ENCODE results near the gene OTOF. TPM values are rescaled to one million over a fixed set of nuclear protein-coding genes. Genes with fewer than 3 reads are reported as not detected.

The OTOF gene
- total RNA-seq, 4 donors from 2014 or later, result 0.49 to 0.89 TPM; not detected in 2

- DNase-seq (ENCODE audit: low spot score in 2 of 2), result peak in 1 of 2 donors; percentile 71
- intact Hi-C loops (cut with DNase I; ENCODE audit: low total_unique reads), result no loop called here
These were observed 20.1 kb downstream of the OTOF start for GRCh38 chr2:26457695-26458364.

GRCh38 chr2:26457251-26457666, 20.7 kb downstream of the OTOF start:
- WGBS, 2 donors, result 72 to 79% methylated on average over 11 of the region's 11 CpGs
- peak in 1 of 2 donors; percentile 76 for DNase-seq (ENCODE audit: low spot score in 2 of 2)
- no peak overlapping the region for H3K4me3 ChIP-seq (ENCODE audit: low read depth, poor library complexity, severe bottlenecking)
- TF ChIP-seq CTCF (IDR thresholded peaks at IDR 0.05) (no peak), POLR2A (IDR thresholded peaks at IDR 0.05) (no peak)
- intact Hi-C loops (cut with DNase I; ENCODE audit: low total_unique reads), result no loop called here

More at GRCh38 chr2:26457695-26458364, 20.1 kb downstream of the OTOF start:
- no peak overlapping the region for H3K4me3 ChIP-seq (ENCODE audit: low read depth, poor library complexity, severe bottlenecking)
- WGBS, 2 donors, result 85 to 90% methylated on average over 17 to 18 of the region's 19 CpGs
- TF ChIP-seq POLR2A (IDR thresholded peaks at IDR 0.05) (no peak), CTCF (IDR thresholded peaks at IDR 0.05) (no peak)

GRCh38 chr2:26456440-26457250, 21.3 kb downstream of the OTOF start:
- peak in 1 of 2 donors; percentile 57 for DNase-seq (ENCODE audit: low spot score in 2 of 2)
- WGBS, 2 donors, result 95 to 97% methylated on average over 10 of the region's 10 CpGs
- intact Hi-C loops (cut with DNase I; ENCODE audit: low total_unique reads), result no loop called here

GRCh38 chr2:26455670-26456439, 22.1 kb downstream of the OTOF start:
- DNase-seq (ENCODE audit: low spot score in 2 of 2), result peak in 1 of 2 donors; percentile 78
- no peak overlapping the region for H3K4me3 ChIP-seq (ENCODE audit: low read depth, poor library complexity, severe bottlenecking)
- intact Hi-C loops (cut with DNase I; ENCODE audit: low total_unique reads), result no loop called here
- 78 to 81% methylated on average over 17 of the region's 18 CpGs for WGBS, 2 donors
- TF ChIP-seq CTCF (IDR thresholded peaks at IDR 0.05) (no peak), POLR2A (IDR thresholded peaks at IDR 0.05) (no peak)

More at GRCh38 chr2:26456440-26457250, 21.3 kb downstream of the OTOF start:
- no peak overlapping the region for H3K4me3 ChIP-seq (ENCODE audit: low read depth, poor library complexity, severe bottlenecking)
- TF ChIP-seq POLR2A (IDR thresholded peaks at IDR 0.05), result no peak
- TF ChIP-seq CTCF (IDR thresholded peaks at IDR 0.05), result no peak

- intact Hi-C loops (cut with DNase I; ENCODE audit: low total_unique reads), result no loop called here
- no peak for TF ChIP-seq CTCF (IDR thresholded peaks at IDR 0.05)
- no peak for TF ChIP-seq POLR2A (IDR thresholded peaks at IDR 0.05)
- H3K4me3 ChIP-seq (ENCODE audit: low read depth, poor library complexity, severe bottlenecking), result no peak overlapping the region
- DNase-seq (ENCODE audit: low spot score in 2 of 2), result peak in 1 of 2 donors; percentile 77
- 79 to 81% methylated on average over 11 of the region's 11 CpGs for WGBS, 2 donors
These were observed 22.8 kb downstream of the OTOF start for GRCh38 chr2:26455037-26455669.
